Measurements from ENCODE around the gene RAI1. TPM values are rescaled to one million over a fixed set of nuclear protein-coding genes. Genes with fewer than 3 reads are reported as not detected.

The RAI1 gene
- total and polyA plus RNA-seq, 2 of the 13 experiments (the other 11 are each of a cell fraction or from before 2014, with no cell fraction given), result 3.4 to 5.2 TPM

DNA sequence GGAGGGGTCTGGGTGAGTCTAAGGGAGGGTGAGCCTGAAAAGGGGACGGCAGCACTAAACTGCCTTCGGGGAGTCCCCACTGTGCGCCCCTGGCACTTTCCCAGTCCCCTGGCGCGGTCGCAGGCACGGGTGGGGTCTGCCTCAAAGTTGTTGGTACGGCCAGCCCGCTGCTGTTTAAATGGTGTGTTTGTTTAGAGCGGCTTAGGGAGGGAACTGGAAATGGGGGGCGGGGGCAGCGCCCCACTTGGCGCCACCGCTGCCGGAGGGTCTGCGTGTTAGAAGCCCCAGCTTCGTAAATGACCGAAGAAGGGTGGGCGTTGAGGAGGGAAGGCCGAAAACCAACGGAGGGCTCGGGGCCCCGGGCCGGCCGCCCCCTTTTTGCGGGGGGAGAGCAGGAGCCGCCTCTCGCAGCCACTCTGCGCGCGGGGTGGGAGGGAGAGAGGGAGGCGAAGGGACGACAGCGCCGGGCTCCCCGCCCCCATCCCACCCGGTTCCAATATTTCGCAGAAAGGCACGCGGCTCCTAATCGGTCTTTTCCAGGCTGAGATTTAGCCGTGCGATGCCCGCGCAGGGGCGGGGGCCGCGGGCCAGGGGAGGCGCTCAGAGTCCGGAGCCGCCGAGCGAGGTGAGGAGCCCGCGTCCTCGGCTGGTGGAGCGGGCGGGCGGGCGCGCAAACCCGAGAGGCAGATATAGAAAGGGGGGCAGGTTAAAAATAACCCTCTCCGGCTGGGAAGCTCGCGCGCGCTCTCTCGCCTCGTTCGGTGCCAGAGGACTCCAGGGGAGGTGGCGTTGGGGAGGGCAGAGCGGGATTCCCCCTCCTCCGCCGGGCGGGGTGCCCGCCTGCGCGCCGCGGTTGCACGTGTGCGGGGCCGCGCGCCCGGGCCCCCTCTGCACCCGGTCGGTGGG lies 100.6 kb downstream of the RAI1 start (continued):
- TF ChIP-seq, protein P1, sequence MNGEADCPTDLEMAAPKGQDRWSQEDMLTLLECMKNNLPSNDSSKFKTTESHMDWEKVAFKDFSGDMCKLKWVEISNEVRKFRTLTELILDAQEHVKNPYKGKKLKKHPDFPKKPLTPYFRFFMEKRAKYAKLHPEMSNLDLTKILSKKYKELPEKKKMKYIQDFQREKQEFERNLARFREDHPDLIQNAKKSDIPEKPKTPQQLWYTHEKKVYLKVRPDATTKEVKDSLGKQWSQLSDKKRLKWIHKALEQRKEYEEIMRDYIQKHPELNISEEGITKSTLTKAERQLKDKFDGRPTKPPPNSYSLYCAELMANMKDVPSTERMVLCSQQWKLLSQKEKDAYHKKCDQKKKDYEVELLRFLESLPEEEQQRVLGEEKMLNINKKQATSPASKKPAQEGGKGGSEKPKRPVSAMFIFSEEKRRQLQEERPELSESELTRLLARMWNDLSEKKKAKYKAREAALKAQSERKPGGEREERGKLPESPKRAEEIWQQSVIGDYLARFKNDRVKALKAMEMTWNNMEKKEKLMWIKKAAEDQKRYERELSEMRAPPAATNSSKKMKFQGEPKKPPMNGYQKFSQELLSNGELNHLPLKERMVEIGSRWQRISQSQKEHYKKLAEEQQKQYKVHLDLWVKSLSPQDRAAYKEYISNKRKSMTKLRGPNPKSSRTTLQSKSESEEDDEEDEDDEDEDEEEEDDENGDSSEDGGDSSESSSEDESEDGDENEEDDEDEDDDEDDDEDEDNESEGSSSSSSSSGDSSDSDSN (CRISPR knock-in tag; IDR thresholded peaks at IDR 0.05), result peak; percentile 53; the same call in 1 of the 2 replicates
- TF ChIP-seq ZNF644 (CRISPR knock-in tag; IDR thresholded peaks at IDR 0.05; ENCODE audit: low read depth) (no peak), GABPB1 (CRISPR knock-in tag; IDR thresholded peaks at IDR 0.05) (peak; percentile 20; the same call in 1 of the 2 replicates), NFRKB (IDR thresholded peaks at IDR 0.05) (no peak), GZF1 (CRISPR knock-in tag; IDR thresholded peaks at IDR 0.05) (0 out of 2 replicates have a peak, but pooled peaks have one; percentile 24), ZNF251 (CRISPR knock-in tag; IDR thresholded peaks at IDR 0.05) (no peak), SRSF1 (optimal IDR thresholded peaks at IDR 0.05; ENCODE audit: low read depth, low read length) (peak; percentile 60), HDAC1 (CRISPR knock-in tag; IDR thresholded peaks at IDR 0.05) (peak; percentile 20; the same call in 1 of the 2 replicates), ZFP90 (CRISPR knock-in tag; IDR thresholded peaks at IDR 0.05; ENCODE audit: borderline replicate concordance) (no peak), SIX4 (CRISPR knock-in tag; IDR thresholded peaks at IDR 0.05) (no peak), CCDC6 (CRISPR knock-in tag; IDR thresholded peaks at IDR 0.05) (no peak), ZNF484 (CRISPR knock-in tag; IDR thresholded peaks at IDR 0.05; ENCODE audit: borderline replicate concordance, low read depth) (no peak), ZSCAN22 (CRISPR knock-in tag; IDR thresholded peaks at IDR 0.05) (no peak), HOXA3 (CRISPR knock-in tag; IDR thresholded peaks at IDR 0.05) (0 out of 2 replicates have a peak, but pooled peaks have one; percentile 14), ZKSCAN1 (IDR thresholded peaks at IDR 0.05; ENCODE audit: low read length) (peak; percentile 23; the same call in 1 of the 2 replicates)
- TF ChIP-seq, protein P2, sequence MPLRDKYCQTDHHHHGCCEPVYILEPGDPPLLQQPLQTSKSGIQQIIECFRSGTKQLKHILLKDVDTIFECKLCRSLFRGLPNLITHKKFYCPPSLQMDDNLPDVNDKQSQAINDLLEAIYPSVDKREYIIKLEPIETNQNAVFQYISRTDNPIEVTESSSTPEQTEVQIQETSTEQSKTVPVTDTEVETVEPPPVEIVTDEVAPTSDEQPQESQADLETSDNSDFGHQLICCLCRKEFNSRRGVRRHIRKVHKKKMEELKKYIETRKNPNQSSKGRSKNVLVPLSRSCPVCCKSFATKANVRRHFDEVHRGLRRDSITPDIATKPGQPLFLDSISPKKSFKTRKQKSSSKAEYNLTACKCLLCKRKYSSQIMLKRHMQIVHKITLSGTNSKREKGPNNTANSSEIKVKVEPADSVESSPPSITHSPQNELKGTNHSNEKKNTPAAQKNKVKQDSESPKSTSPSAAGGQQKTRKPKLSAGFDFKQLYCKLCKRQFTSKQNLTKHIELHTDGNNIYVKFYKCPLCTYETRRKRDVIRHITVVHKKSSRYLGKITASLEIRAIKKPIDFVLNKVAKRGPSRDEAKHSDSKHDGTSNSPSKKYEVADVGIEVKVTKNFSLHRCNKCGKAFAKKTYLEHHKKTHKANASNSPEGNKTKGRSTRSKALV (CRISPR knock-in tag; IDR thresholded peaks at IDR 0.05), result peak; percentile 44; the same call in 1 of the 2 replicates
- TF ChIP-seq, protein P3, sequence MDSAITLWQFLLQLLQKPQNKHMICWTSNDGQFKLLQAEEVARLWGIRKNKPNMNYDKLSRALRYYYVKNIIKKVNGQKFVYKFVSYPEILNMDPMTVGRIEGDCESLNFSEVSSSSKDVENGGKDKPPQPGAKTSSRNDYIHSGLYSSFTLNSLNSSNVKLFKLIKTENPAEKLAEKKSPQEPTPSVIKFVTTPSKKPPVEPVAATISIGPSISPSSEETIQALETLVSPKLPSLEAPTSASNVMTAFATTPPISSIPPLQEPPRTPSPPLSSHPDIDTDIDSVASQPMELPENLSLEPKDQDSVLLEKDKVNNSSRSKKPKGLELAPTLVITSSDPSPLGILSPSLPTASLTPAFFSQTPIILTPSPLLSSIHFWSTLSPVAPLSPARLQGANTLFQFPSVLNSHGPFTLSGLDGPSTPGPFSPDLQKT (CRISPR knock-in tag; IDR thresholded peaks at IDR 0.05; ENCODE audit: borderline replicate concordance), result no peak
- TF ChIP-seq, protein P4, sequence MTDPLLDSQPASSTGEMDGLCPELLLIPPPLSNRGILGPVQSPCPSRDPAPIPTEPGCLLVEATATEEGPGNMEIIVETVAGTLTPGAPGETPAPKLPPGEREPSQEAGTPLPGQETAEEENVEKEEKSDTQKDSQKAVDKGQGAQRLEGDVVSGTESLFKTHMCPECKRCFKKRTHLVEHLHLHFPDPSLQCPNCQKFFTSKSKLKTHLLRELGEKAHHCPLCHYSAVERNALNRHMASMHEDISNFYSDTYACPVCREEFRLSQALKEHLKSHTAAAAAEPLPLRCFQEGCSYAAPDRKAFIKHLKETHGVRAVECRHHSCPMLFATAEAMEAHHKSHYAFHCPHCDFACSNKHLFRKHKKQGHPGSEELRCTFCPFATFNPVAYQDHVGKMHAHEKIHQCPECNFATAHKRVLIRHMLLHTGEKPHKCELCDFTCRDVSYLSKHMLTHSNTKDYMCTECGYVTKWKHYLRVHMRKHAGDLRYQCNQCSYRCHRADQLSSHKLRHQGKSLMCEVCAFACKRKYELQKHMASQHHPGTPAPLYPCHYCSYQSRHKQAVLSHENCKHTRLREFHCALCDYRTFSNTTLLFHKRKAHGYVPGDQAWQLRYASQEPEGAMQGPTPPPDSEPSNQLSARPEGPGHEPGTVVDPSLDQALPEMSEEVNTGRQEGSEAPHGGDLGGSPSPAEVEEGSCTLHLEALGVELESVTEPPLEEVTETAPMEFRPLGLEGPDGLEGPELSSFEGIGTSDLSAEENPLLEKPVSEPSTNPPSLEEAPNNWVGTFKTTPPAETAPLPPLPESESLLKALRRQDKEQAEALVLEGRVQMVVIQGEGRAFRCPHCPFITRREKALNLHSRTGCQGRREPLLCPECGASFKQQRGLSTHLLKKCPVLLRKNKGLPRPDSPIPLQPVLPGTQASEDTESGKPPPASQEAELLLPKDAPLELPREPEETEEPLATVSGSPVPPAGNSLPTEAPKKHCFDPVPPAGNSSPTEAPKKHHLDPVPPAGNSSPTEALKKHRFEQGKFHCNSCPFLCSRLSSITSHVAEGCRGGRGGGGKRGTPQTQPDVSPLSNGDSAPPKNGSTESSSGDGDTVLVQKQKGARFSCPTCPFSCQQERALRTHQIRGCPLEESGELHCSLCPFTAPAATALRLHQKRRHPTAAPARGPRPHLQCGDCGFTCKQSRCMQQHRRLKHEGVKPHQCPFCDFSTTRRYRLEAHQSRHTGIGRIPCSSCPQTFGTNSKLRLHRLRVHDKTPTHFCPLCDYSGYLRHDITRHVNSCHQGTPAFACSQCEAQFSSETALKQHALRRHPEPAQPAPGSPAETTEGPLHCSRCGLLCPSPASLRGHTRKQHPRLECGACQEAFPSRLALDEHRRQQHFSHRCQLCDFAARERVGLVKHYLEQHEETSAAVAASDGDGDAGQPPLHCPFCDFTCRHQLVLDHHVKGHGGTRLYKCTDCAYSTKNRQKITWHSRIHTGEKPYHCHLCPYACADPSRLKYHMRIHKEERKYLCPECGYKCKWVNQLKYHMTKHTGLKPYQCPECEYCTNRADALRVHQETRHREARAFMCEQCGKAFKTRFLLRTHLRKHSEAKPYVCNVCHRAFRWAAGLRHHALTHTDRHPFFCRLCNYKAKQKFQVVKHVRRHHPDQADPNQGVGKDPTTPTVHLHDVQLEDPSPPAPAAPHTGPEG (CRISPR knock-in tag; IDR thresholded peaks at IDR 0.05), result peak; percentile 99

Measured in HepG2 (cell line).